ENCODE measurements around the gene ANKRD9. TPM values are rescaled to one million over a fixed set of nuclear protein-coding genes. Genes with fewer than 3 reads are reported as not detected.

ANKRD9 gene
- total and polyA plus RNA-seq, 4 donors = 4.4 to 21.3 (median 8.3) TPM

GRCh38 chr14:102496331-102496691 lies 13.3 kb downstream of the ANKRD9 start:
- ATAC-seq (ENCODE audit: insufficient read depth, low FRiP score) = no peak
- no peaks in the 10 kb centered on the region for H3K9me3 ChIP-seq (ENCODE audit: control insufficient read depth in 4 of 4, insufficient read depth in 3 of 4, low read length in 3 of 4)
- 97 to 98% methylated on average over 10 to 11 of the region's 11 CpGs for WGBS, 2 donors
- no peak overlapping the region for H3K27ac ChIP-seq (ENCODE audit: low read depth in 1 of 2, low read length in 1 of 2)
- no peak overlapping the region for H3K4me3 ChIP-seq
- DNase-seq = no peak
- H3K36me3 ChIP-seq (ENCODE audit: control insufficient read depth in 4 of 4, insufficient read depth in 4 of 4, low read length in 4 of 4) = peaks cover 0 to 19% (median 10%) of the 10 kb centered on the region in 4 donors
- peaks cover 0 to 6% (median 3%) of the 10 kb centered on the region in 5 donors for H3K4me1 ChIP-seq (ENCODE audit: control insufficient read depth in 5 of 5, insufficient read depth in 5 of 5, low read length in 5 of 5)
- TF ChIP-seq, protein P1, sequence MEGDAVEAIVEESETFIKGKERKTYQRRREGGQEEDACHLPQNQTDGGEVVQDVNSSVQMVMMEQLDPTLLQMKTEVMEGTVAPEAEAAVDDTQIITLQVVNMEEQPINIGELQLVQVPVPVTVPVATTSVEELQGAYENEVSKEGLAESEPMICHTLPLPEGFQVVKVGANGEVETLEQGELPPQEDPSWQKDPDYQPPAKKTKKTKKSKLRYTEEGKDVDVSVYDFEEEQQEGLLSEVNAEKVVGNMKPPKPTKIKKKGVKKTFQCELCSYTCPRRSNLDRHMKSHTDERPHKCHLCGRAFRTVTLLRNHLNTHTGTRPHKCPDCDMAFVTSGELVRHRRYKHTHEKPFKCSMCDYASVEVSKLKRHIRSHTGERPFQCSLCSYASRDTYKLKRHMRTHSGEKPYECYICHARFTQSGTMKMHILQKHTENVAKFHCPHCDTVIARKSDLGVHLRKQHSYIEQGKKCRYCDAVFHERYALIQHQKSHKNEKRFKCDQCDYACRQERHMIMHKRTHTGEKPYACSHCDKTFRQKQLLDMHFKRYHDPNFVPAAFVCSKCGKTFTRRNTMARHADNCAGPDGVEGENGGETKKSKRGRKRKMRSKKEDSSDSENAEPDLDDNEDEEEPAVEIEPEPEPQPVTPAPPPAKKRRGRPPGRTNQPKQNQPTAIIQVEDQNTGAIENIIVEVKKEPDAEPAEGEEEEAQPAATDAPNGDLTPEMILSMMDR (IDR thresholded peaks at IDR 0.05; ENCODE audit: control extremely low read depth, extremely low read depth) = no peak
- H3K27me3 ChIP-seq (ENCODE audit: control insufficient read depth in 3 of 3, insufficient read depth in 3 of 3, low read length in 2 of 3) = no peaks in the 10 kb centered on the region
- no peak overlapping the region for H3K9ac ChIP-seq (ENCODE audit: insufficient read depth in 1 of 2, low read length in 2 of 2)

DNA sequence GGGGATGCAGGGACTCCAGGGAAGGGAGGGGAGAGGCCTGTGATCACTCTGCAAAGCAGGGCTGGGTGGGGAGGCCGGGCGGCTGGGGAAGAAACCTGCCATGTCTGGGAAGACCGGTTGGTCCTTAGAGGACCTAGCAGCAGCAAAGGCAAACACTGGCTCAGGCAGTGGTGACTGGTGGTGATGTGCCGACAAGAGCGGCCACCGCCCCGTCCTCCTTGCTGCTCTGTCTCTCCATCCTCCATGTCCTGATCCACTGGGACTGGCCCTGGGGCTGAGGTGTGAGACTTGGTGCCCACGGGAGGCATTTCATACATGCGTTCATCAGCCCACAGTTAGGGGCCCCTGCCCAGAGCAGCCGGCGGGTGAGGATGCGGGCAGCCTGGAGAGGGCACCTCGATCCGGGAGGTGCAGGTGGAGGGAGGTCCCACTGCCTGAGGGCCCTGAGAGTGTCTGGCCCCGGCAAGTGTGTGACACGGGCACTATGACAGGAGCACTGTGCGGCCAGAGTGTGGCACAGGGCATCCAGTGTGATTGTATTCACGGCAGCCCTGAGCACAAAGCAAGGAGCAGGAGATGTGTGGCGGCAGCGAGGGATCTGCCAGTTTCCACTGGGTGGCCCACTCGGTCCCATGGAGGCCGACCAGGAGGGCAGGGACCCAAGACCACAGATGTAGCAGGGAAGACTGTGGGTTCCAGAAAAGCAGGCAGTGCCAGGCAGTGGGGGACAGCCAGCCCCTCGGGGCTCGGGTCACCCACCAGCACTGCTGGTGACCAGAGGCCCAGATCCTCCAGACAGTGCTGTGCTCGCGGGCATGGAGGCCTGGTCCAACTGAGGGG lies 13.9 kb downstream of the ANKRD9 start:
- Histone ChIP-seq H3K4me1 (ENCODE audit: control insufficient read depth in 5 of 5, insufficient read depth in 5 of 5, low read length in 5 of 5) (peaks cover 0 to 6% (median 0%) of the 10 kb centered on the region in 5 donors), H3K4me3 (no peak overlapping the region), H3K9ac (ENCODE audit: insufficient read depth in 1 of 2, low read length in 2 of 2) (no peak overlapping the region), H3K27ac (ENCODE audit: low read depth in 1 of 2, low read length in 1 of 2) (no peak overlapping the region), H3K27me3 (ENCODE audit: control insufficient read depth in 3 of 3, insufficient read depth in 3 of 3, low read length in 2 of 3) (no peaks in the 10 kb centered on the region), H3K9me3 (ENCODE audit: control insufficient read depth in 4 of 4, insufficient read depth in 3 of 4, low read length in 3 of 4) (no peaks in the 10 kb centered on the region), H3K36me3 (ENCODE audit: control insufficient read depth in 4 of 4, insufficient read depth in 4 of 4, low read length in 4 of 4) (peaks cover 0 to 19% (median 9%) of the 10 kb centered on the region in 4 donors)
- DNase-seq (no peak), ATAC-seq (ENCODE audit: insufficient read depth, low FRiP score) (no peak)
- TF ChIP-seq, protein P1 (IDR thresholded peaks at IDR 0.05; ENCODE audit: control extremely low read depth, extremely low read depth) = no peak
- WGBS, 2 donors = 96 to 98% methylated on average over 26 of the region's 26 CpGs

- TF ChIP-seq, protein P1 (IDR thresholded peaks at IDR 0.05; ENCODE audit: control extremely low read depth, extremely low read depth) = no peak
- Histone ChIP-seq H3K36me3 (ENCODE audit: control insufficient read depth in 4 of 4, insufficient read depth in 4 of 4, low read length in 4 of 4) (peaks cover 0 to 15% (median 4%) of the 10 kb centered on the region in 4 donors), H3K9me3 (ENCODE audit: control insufficient read depth in 4 of 4, insufficient read depth in 3 of 4, low read length in 3 of 4) (no peaks in the 10 kb centered on the region), H3K27ac (ENCODE audit: low read depth in 1 of 2, low read length in 1 of 2) (no peak overlapping the region), H3K9ac (ENCODE audit: insufficient read depth in 1 of 2, low read length in 2 of 2) (no peak overlapping the region), H3K4me3 (no peak overlapping the region), H3K27me3 (ENCODE audit: control insufficient read depth in 3 of 3, insufficient read depth in 3 of 3, low read length in 2 of 3) (no peaks in the 10 kb centered on the region), H3K4me1 (ENCODE audit: control insufficient read depth in 5 of 5, insufficient read depth in 5 of 5, low read length in 5 of 5) (peaks cover 0 to 3% (median 0%) of the 10 kb centered on the region in 5 donors)
- WGBS, 2 donors = 97 to 99% methylated on average over 15 of the region's 15 CpGs
- no peak for DNase-seq
- no peak for ATAC-seq (ENCODE audit: insufficient read depth, low FRiP score)
Observed at GRCh38 chr14:102493585-102493984, 16.0 kb downstream of the ANKRD9 start.
